H54 (cell line): ENCODE measurements around the gene TTLL10.
A peak's percentile ranks its signal among the peaks of the same experiment; 100 is the strongest.
"Not testable (repeated sequence)": the region's sequence is repeated elsewhere in the genome, so short reads cannot be mapped to it uniquely, and the experiment has no call there.

Experiments used
- DNase-seq: peaks from one replicate; pipeline ENCODE4 v3.0.0; 2011; ENCODE audit warnings: low spot score, mixed read lengths; ENCODE audit not compliant: insufficient read length
- FAIRE-seq: peaks from 3 replicates; lab custom pipeline; 2011; peaks lifted over from hg19 to GRCh38; lab: Jason Lieb, UNC
- POLR2A ChIP-seq: IDR thresholded peaks from 2 replicates; pipeline ENCODE4 v1.6.1; 2011; ENCODE audit warnings: low read depth, mild to moderate bottlenecking, low read length

Gene TTLL10

DNA sequence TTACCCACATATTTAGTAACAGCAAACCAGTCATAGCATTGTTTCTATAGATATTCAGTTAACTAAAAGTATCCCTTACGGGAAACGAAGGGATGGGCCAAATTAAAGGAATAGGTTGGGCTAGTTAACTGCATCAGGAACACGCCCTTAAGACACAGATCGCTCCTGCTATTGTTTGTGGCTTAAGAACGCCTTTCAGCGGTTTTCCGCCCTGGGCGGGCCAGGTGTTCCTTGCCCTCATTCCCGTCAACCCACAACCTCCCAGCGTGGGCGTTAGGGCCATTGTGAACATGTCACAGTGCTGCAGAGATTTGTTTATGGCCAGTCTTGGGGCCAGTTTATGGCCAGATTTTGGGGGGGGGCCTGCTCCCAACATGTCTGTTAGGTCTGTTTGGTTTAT lies 18.1 kb downstream of the TTLL10 start:
- FAIRE-seq = no peak
- no peak for TF ChIP-seq POLR2A
- no peak for DNase-seq

DNA sequence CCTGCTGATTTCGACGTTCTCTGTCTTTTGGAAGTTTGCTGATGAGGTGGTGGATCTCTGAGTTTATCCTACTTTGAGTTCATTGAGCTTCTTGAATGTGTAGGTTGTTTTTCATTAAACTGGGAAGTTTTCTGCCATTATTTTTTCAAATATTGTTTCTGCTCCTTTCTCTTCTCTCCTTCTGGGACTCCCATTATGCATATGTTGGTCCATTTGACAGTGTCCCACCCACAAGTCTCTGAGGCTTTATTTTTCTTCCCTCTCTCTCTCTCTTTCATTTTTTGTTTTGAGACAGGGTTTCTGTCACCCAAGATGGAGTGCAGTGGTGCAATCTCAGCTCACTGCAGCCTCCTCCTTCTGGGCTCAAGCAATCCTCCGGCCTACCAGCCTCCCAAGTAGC lies 21.0 kb downstream of the TTLL10 start:
- no peak for FAIRE-seq

DNA sequence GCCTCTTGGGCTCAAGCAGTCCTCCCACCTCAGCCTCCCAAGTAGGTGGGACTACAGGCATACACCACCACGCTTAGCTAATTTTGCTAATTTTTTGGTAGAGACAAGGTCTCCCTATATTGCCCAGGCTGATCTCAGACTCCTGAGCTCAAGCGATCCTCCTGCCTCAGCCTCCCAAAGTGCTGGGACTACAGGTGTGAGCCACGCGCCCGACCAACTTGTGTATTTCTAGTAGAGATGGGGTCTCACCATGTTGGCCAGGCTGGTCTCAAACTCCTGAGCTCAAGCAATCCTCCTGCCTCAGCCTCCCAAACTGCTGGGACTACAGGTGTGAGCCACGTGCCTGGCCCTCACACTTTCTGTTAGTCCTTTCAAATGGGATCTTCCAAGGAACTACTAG lies 22.0 kb downstream of the TTLL10 start:
- DNase-seq, FAIRE-seq: not testable (repeated sequence)

More for the DNA sequence above, 21.0 kb downstream of the TTLL10 start:
- no peak for DNase-seq
- no peak for TF ChIP-seq POLR2A

DNA sequence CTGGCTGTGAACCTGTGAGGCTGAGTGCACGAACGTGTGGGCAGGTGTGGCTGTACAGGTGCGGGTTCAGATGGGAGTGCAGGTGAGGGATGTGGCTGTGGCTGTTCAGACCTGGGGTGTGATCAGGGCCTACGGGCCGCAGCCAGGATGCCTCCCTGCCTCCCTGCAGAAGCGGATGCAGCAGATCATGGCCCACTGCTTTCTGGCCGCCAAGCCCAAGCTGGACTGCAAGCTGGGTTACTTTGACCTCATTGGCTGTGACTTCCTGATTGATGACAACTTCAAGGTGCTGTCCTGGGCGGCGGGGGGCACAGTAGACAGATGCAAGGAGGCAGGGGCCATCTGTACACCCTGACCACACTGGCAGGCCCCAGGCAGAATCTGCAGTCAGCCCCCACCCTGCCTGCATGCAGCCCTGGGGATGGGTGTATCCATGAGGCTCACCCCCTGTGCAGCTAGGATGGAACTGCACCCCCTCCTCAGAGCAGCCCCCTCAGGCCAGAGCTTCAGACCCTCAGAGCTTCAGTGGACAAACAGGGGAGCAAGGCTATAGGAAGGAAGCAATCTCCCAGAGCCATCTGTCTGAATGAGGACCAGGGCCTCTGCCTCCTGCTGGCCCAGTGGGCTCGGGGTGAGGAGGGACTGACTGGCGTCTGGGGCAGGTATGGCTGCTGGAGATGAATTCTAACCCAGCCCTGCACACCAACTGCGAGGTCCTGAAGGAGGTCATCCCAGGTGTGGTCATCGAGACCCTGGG lies 22.9 kb downstream of the TTLL10 start:
- FAIRE-seq = no peak
- TF ChIP-seq POLR2A = no peak
- DNase-seq = no peak

DNA sequence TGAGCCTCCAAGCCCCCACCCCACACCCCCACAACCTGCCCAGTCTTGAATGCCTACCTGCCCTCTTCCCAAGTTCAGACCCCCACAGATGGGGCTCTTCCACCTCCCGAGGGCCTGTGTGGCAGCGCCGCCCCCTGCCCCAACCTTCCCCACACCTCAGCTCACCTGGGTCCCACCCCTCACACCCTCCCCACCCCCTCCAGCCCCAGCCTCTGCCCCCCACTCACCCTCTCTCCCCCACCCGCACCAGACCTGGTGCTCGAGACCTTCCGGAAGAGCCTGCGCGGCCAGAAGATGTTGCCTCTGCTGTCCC lies 23.5 kb downstream of the TTLL10 start:
- FAIRE-seq = no peak
- DNase-seq = no peak
- no peak for TF ChIP-seq POLR2A

DNA sequence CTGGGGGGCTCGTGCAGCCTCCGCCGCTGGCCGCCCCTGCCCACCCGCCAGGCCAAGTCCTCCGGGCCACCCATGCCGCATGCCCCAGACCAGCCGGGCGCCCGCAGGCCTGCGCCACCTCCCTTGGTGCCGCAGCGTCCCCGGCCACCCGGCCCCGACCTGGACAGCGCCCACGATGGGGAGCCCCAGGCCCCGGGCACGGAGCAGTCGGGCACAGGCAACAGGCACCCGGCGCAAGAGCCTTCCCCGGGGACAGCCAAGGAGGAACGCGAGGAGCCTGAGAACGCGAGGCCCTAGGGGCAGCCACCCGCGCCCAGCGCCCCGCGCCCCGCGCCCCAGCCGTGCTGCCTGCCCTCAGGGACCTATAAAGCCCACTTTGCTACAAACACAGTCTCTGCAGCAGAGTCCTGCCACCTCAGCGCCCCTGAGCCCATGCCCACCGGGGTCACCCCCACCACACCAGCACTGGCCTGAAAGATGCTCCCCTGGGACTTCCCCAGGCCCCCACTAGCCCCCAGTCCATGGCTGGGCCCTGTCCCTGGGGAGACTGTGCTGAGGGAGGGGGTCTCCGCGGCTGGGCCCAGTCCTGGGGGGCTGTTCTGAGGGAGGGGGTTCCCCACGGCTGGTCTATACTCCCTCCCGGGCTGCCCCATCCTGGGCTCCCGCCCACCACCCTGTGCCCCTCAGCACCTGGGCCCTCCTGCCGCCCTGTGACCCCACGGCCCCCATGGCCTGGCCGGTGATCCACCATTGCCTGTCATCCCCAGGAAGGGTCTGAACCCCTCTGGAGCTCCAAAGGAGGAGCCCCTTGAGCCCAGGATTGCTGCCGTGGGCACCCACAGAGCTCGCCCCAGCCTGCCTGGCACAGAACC lies 24.1 kb downstream of the TTLL10 start:
- TF ChIP-seq POLR2A = no peak
- DNase-seq (no peak), FAIRE-seq (no peak)

DNA sequence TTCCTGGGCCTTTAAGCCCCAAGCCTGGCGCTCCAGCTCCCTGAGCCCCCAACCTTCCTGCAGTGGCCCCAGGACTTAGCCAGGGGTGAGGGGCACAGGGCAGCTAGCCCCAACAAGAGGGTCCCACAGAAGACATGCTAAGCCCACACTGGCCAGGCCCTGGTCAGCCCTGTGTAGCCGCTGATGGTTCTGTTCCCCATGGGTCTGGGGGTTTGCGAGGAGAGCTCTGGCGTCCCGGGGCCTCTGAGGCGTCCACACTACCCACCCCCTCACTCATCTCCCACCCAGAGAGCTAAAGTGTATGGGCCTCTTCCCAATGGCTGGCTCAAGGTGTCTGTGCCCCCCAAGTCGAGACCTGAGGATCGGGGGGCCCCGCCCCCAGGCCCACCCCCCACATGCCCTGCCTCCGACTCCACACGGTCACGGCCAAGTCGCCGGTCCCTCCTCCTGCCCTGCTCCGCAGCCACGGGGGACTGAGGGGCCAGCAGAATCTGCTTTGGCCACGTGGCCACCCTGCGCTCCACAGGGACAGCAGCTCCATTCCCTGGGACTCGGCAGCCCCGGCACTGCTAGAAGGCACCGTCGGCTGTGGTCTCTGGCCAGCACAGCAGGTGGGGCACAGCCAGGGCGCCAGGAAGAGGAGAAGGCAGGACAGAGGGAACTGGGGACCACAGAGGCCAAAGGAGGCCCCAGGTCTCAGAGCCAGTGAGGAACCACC lies 24.9 kb downstream of the TTLL10 start:
- no peak for TF ChIP-seq POLR2A
- DNase-seq (no peak), FAIRE-seq (no peak)

DNA sequence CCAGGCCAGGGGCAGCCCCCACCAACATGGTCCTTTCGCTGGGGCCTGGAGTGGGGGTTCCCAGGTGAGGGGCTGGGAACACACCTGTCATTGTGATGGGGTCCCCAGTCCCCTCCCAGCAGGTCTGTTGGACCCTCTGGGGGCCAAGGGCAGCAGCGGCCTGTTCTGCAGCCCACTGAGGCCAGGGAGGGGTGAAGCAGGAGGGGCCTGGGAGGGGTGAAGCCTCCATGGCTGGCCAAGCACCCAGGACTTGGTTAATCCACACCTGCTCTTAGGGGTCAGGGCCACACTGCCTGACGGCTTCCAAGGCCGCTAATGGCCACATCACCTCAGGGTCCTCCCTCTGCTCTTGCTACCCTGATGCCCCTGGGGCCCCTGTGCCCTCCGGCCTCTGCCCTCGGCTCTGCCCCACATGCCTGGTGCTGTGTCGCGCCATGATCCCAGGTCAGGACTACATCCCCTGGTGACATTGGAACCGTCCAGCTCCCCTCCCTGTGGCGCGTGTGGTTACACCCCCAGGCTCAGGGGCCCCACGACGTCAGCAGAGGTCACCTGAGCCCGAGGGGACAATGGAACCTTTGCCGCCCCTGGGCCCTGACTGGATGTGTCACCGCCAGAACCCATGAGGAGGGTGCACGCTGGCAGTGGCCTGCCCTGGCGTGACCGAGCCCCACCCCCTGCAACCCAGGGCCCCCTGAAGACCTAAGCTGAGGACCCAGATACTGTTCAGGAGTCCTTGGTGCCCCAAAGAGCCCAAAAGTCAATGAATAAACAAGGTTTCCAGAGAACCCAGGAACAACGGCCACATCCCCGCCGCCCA lies 25.7 kb downstream of the TTLL10 start:
- DNase-seq (no peak), FAIRE-seq (no peak)
- TF ChIP-seq POLR2A = no peak

DNA sequence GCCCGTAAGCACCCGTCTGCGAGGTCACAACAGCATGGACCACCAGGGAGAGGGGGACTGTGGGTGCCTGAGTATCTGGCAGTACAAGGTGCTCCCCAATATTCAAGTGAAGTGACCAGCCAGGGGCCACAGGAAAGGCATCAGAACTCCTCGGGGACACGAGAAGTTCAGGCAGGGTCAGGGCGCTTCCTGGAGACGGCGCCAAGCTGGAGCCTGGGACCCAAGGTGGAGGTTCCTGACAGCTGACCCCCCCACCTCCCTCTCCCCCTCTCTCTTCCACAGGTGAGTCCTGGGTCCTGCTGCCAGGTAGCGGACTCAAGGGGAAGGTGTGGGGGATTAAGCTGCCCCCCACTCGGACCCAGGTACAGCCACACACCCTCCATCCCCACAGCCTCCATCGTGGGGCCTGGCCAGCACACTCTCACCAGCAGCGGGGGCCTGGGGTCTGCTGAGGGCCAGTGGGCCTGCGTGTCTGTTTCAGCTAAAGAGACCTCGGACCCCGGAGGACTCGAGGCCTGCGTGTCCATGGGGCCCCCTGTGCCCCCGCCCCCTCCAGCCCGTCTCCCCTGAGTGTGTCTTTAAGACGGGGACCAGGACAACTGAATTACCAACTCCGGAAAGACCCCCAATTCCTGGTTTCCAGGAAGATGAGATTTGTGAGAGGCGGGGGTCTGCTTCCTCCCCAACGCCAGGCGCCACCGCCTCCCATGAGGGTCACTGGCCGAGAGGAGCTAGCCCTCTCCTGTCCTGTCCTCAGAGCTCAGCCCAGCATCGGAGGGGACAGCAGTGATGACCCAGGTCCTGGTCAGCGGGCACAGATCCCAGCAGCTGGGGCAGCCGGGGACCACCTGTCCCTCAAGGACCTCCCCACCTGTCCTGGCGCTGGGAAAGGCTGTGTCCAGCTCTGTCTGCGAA lies 26.5 kb downstream of the TTLL10 start:
- DNase-seq (no peak), FAIRE-seq (no peak)
- TF ChIP-seq POLR2A = no peak

DNA sequence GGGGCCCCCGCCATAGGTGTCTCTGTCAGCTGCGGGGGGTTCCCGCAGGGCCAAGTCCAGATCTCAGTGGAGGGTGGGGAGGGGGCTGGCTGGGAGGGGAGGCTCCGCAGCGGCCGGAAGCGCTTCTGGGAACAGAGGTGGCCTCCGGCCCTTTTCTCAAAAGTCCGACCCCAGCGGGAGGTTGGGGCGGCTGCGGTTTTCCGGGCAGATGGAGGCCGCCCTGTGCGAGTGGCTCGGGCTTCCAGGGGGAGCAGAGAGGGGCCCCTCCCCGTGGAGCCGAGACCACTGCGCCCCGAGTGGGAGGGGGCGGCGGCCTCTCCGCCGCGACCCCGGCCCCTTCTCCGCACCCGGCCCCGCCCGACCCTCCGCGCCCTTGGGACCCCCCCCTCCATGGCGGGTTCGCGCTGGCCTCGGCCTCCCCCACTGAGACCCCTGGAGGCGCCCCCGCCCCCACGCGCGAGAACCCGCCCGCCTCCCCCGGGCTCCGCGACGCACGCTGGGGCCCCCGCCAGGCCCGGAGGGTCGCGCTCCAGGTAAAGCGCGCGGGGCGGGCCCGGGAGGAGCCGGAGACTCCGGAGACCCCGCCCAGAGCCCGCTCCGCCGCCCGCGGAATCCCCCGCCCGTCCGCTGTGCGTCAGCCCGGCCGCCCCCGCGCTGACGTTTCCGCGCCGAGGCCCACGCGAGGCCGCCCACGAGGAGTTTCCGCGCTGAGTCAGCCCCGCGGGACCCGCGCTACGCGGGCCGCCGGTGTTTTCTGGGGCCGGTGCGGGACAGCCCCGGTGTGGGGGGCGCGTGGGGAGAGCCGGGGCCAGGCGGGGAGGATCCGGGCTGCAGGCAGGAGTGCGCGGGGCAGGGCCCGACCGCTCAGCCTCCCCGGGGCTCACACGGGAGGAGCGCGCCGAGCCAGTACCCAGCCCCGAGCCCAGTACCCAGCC lies 27.5 kb downstream of the TTLL10 start:
- DNase-seq (peak; percentile 69), FAIRE-seq (no peak)
- TF ChIP-seq POLR2A = no peak

DNA sequence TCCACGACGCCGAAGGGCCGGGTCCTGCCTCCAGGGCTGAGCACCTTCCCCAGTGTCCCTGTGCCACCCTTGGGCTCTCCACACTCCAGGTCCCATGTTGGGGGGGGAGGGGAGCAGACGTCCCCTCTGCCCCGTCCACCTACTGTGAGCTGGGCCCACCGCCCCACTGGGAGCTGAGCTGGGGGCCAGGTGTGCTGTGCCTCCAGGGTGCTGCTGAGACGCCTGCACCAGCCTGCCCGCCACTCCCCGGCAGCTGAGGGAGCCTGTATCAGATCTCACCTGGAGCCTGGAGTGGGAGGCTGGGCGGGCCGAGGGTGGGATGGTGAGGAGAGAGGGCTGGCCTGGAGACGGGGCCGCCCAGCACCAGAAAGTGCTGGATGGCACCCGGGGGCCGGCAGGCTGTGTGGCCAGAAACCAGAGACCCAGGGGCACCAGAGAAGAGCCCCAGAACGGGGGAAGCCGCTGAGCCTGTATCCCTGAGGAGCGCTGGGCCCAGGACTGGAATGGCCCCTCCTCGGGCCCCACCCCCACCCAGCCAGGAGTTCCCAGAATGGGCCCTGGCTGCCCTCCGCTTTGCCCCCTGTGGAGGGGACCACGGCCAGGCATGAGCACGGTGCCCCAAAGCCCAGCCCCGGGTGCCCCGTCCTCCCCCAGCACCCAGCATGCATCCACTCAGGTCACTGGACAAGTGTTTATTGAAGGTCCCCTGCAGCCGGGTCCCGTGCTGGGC lies 29.3 kb downstream of the TTLL10 start:
- TF ChIP-seq POLR2A = no peak
- FAIRE-seq (no peak), DNase-seq (no peak)
